Stimulated activated CD4-positive, alpha-beta T cell treated with anti-CD3 and anti-CD28 coated beads, Interleukin-4, amount 100 ng/mL, for 4 hours (primary cell): Measurements from ENCODE around the gene MRPS6.

Experiments used
- DNase-seq, 2 experiments: peaks; one replicate each; pipeline ENCODE4 v3.0.0-alpha.2; 2020

MRPS6 gene

GRCh38 chr21:34072145-34073031 lies 990 bp upstream of the MRPS6 start:
- no peak for DNase-seq

GRCh38 chr21:34073749-34074282 lies 438 bp downstream of the MRPS6 start:
- DNase-seq, result peak; percentile 46 to 49

- DNase-seq, result no peak
Observed at GRCh38 chr21:34074283-34075090, 1.1 kb downstream of the MRPS6 start.

- DNase-seq, result no peak
Observed at GRCh38 chr21:34075091-34075425, 1.7 kb downstream of the MRPS6 start.

GRCh38 chr21:34075760-34076660 lies 2.6 kb downstream of the MRPS6 start:
- no peak for DNase-seq

- DNase-seq, result no peak
Observed at GRCh38 chr21:34076835-34077234, 3.5 kb downstream of the MRPS6 start.

- DNase-seq, result no peak
Observed at GRCh38 chr21:34077888-34078287, 4.5 kb downstream of the MRPS6 start.

- DNase-seq, result no peak
Observed at GRCh38 chr21:34078915-34079314, 5.5 kb downstream of the MRPS6 start.

- DNase-seq, result no peak
Observed at GRCh38 chr21:34080710-34081109, 7.3 kb downstream of the MRPS6 start.

GRCh38 chr21:34082769-34083168 lies 9.4 kb downstream of the MRPS6 start:
- DNase-seq, result no peak

GRCh38 chr21:34083357-34083756 lies 10.0 kb downstream of the MRPS6 start:
- no peak for DNase-seq

GRCh38 chr21:34085129-34085528 lies 11.8 kb downstream of the MRPS6 start:
- DNase-seq, result no peak

- no peak for DNase-seq
Observed at GRCh38 chr21:34086887-34087306, 13.5 kb downstream of the MRPS6 start.

GRCh38 chr21:34088752-34089151 lies 15.4 kb downstream of the MRPS6 start:
- DNase-seq, result no peak

- DNase-seq, result no peak
Observed at GRCh38 chr21:34091032-34091431, 17.7 kb downstream of the MRPS6 start.

- no peak for DNase-seq
Observed at GRCh38 chr21:34091607-34092006, 18.2 kb downstream of the MRPS6 start.

- no peak for DNase-seq
Observed at GRCh38 chr21:34092262-34092921, 19.0 kb downstream of the MRPS6 start.

GRCh38 chr21:34093083-34093482 lies 19.7 kb downstream of the MRPS6 start:
- DNase-seq, result no peak

- no peak for DNase-seq
Observed at GRCh38 chr21:34094949-34095348, 21.6 kb downstream of the MRPS6 start.

GRCh38 chr21:34097442-34097841 lies 24.1 kb downstream of the MRPS6 start:
- DNase-seq, result no peak

- DNase-seq, result no peak
Observed at GRCh38 chr21:34100337-34100736, 27.0 kb downstream of the MRPS6 start.

- DNase-seq, result no peak
Observed at GRCh38 chr21:34100790-34101189, 27.4 kb downstream of the MRPS6 start.
